WTC11 (cell line): Measurements from ENCODE around the gene MLN. TPM values are rescaled to one million over a fixed set of nuclear protein-coding genes. Genes with fewer than 3 reads are reported as not detected.

ENCODE experiments used
- ATAC-seq: fragments of 200-7000 bp; cut with Tn5 transposase; 2 replicates; pipeline ENCODE4 v1.10.0; 2021; ENCODE audit warnings: mild to moderate bottlenecking, moderate library complexity
- CTCF ChIA-PET: fragments of 300-600 bp; sonication (Branson Sonifier 250); formaldehyde crosslinking; loops from one replicate; lab custom pipeline; 2021; ENCODE audit warnings: antibody characterized with exemption; lab: Charles Lee
- POLR2A ChIA-PET: fragments of 350-600 bp; sonication (Branson Sonifier 250); formaldehyde crosslinking; loops from one replicate; lab custom pipeline; 2021; ENCODE audit warnings: antibody characterized with exemption; lab: Charles Lee
- DNase-seq: peaks from one replicate; pipeline ENCODE4 v3.0.0; 2021; ENCODE audit warnings: low spot score
- H3K27ac Mint-ChIP-seq: 2 replicates; pipeline ENCODE4 v1.8.0; 2021; ENCODE audit warnings: mixed read lengths
- H3K27me3 Mint-ChIP-seq: 2 replicates; pipeline ENCODE4 v1.8.0; 2021; ENCODE audit warnings: low read depth, mild to moderate bottlenecking, moderate library complexity, mixed read lengths
- H3K36me3 Mint-ChIP-seq: 2 replicates; pipeline ENCODE4 v1.8.0; 2021; ENCODE audit warnings: mixed read lengths
- H3K4me1 Mint-ChIP-seq: 2 replicates; pipeline ENCODE4 v1.8.0; 2022; ENCODE audit warnings: mixed read lengths
- H3K4me3 Mint-ChIP-seq: 2 replicates; pipeline ENCODE4 v1.8.0; 2021; ENCODE audit warnings: mild to moderate bottlenecking, moderate library complexity, mixed read lengths
- H3K9me3 Mint-ChIP-seq: 2 replicates; pipeline ENCODE4 v1.8.0; 2021; ENCODE audit warnings: mixed read lengths
- CREM ChIP-seq: sonication (generic); formaldehyde crosslinking; IDR thresholded peaks from 2 replicates; pipeline ENCODE4 v1.8.1; 2022; ENCODE audit warnings: mild to moderate bottlenecking, missing genetic modification reagents, moderate library complexity
- GABPB1 ChIP-seq: sonication (generic); formaldehyde crosslinking; IDR thresholded peaks from 2 replicates; pipeline ENCODE4 v1.8.1; 2023; ENCODE audit warnings: mild to moderate bottlenecking, missing genetic modification reagents
- MXD4 ChIP-seq: fragments of 250-450 bp; sonication (Bioruptor Pico); IDR thresholded peaks from 2 replicates; pipeline ENCODE4 v1.8.0; 2021; ENCODE audit warnings: mild to moderate bottlenecking, moderate library complexity, borderline replicate concordance
- RELA ChIP-seq: sonication (generic); formaldehyde crosslinking; IDR thresholded peaks from 2 replicates; pipeline ENCODE4 v1.8.1; 2022; ENCODE audit warnings: missing genetic modification reagents, mild to moderate bottlenecking, borderline replicate concordance
- total RNA-seq: library from RNA; stranded (reverse); gene quantifications from 3 replicates; pipeline ENCODE4 v1.2.3, GENCODE V29; 2021

The MLN gene
- total RNA-seq, 1 experiment from 2014 or later = not detected

- ChIA-PET POLR2A (no interaction called here), CTCF (interaction anchor here (0.8 to 3.7 kb wide), 13 partner anchors 13 to 310 kb away, joined by 3 to 26 read pairs (median 4); partner anchors contain the start of gene UQCC2)
- no peak for TF ChIP-seq RELA (CRISPR knock-in tag)
- TF ChIP-seq CREM = no peak
- TF ChIP-seq GABPB1 (CRISPR knock-in tag) = peak; percentile 28; the same call in 1 of the 2 replicates
- no peak for TF ChIP-seq MXD4 (CRISPR knock-in tag)
- DNase-seq = no peak
- Mint-ChIP-seq H3K9me3 (no peaks in the 10 kb centered on the region), H3K4me1 (peaks cover 50% of the 10 kb centered on the region), H3K4me3 (no peak overlapping the region), H3K27me3 (no peaks in the 10 kb centered on the region; the same call in 1 of the 2 replicates), H3K36me3 (no peaks in the 10 kb centered on the region), H3K27ac (no peak overlapping the region; the same call in 1 of the 2 replicates)
- no peak for ATAC-seq
Measured at GRCh38 chr6:33744895-33745546, 58.8 kb downstream of the MLN start.

Other genes starting within 250 kb of the MLN start
- gene BAK1, start 223.7 kb downstream of the MLN start, total RNA-seq = 40.5 to 40.9 TPM (median 40.5 TPM) in 3 replicates
- gene ITPR3, start 182.7 kb downstream of the MLN start, total RNA-seq = 42.5 to 47.3 TPM (median 42.9 TPM) in 3 replicates
- gene UQCC2, start 92.3 kb downstream of the MLN start, total RNA-seq = 65.8 to 105 TPM (median 95.3 TPM) in 3 replicates
- 0.44 to 1.1 TPM (median 0.89 TPM) in 3 replicates for gene IP6K3, start 57.1 kb downstream of the MLN start, total RNA-seq
- gene LEMD2, start 14.9 kb downstream of the MLN start, total RNA-seq = 46.6 to 62.9 TPM (median 48.2 TPM) in 3 replicates